SK-N-SH treated with all-trans-retinoic acid at 6 μM for 48 hours (cell line): ENCODE results near the gene SPTBN4.

Experiments
- ATAC-seq: fragments of 200-7000 bp; cut with Tn5 transposase; 3 replicates; pipeline ENCODE4 v1.9.1; 2020; ENCODE audit warnings: mild to moderate bottlenecking, moderate library complexity
- ARNTL ChIP-seq: fragments of 450-650 bp; formaldehyde crosslinking; IDR thresholded peaks from 2 replicates; pipeline ENCODE4 v1.5.0; 2020; ENCODE audit warnings: low read depth, mild to moderate bottlenecking, moderate library complexity, borderline replicate concordance
- BACH2 ChIP-seq: fragments of 250-450 bp; sonication (Bioruptor Pico); IDR thresholded peaks from 2 replicates; pipeline ENCODE4 v1.9.0; 2021; ENCODE audit warnings: mild to moderate bottlenecking, borderline replicate concordance
- CREB5 ChIP-seq: fragments of 250-450 bp; sonication (Bioruptor Pico); IDR thresholded peaks from 2 replicates; pipeline ENCODE4 v1.5.1; 2020; ENCODE audit warnings: low read depth, mild to moderate bottlenecking, moderate library complexity
- CSDC2 ChIP-seq: fragments of 250-450 bp; sonication (Bioruptor Pico); IDR thresholded peaks from 2 replicates; pipeline ENCODE4 v1.5.0; 2020; ENCODE audit warnings: mild to moderate bottlenecking, moderate library complexity
- CSRNP3 ChIP-seq: fragments of 250-450 bp; sonication (Bioruptor Pico); IDR thresholded peaks from 2 replicates; pipeline ENCODE4 v1.5.1; 2021; ENCODE audit warnings: mild to moderate bottlenecking, moderate library complexity
- ESRRG ChIP-seq: fragments of 250-450 bp; sonication (Bioruptor Pico); IDR thresholded peaks from 2 replicates; pipeline ENCODE4 v1.6.1; 2021; ENCODE audit warnings: mild to moderate bottlenecking
- GLIS3 ChIP-seq: fragments of 250-450 bp; sonication (Bioruptor Pico); IDR thresholded peaks from 2 replicates; pipeline ENCODE4 v1.5.0; 2020; ENCODE audit warnings: mild to moderate bottlenecking, moderate library complexity
- ISL1 ChIP-seq: fragments of 250-450 bp; sonication (Bioruptor Pico); IDR thresholded peaks from 2 replicates; pipeline ENCODE4 v2.1.2; 2022; ENCODE audit warnings: mild to moderate bottlenecking, moderate library complexity
- OSR1 ChIP-seq: fragments of 250-450 bp; sonication (Bioruptor Pico); IDR thresholded peaks from 2 replicates; pipeline ENCODE4 v1.8.0; 2022; ENCODE audit warnings: moderate library complexity, mild to moderate bottlenecking, inconsistent platforms
- PATZ1 ChIP-seq: fragments of 250-450 bp; sonication (Bioruptor Pico); IDR thresholded peaks from 2 replicates; pipeline ENCODE4 v1.8.0; 2020; ENCODE audit warnings: mild to moderate bottlenecking, moderate library complexity, borderline replicate concordance
- POU6F1 ChIP-seq: fragments of 250-450 bp; sonication (Bioruptor Pico); IDR thresholded peaks from 2 replicates; pipeline ENCODE4 v1.8.0; 2021; ENCODE audit warnings: low read depth, mild to moderate bottlenecking, moderate library complexity, borderline replicate concordance
- PPARA ChIP-seq: fragments of 250-450 bp; sonication (Bioruptor Pico); IDR thresholded peaks from 2 replicates; pipeline ENCODE4 v1.5.0; 2020; ENCODE audit warnings: mild to moderate bottlenecking, borderline replicate concordance
- TCF4 ChIP-seq: fragments of 250-450 bp; sonication (Bioruptor Pico); IDR thresholded peaks from 2 replicates; pipeline ENCODE4 v1.8.0; 2021; ENCODE audit warnings: mild to moderate bottlenecking, moderate library complexity, borderline replicate concordance
- TOX ChIP-seq: fragments of 250-450 bp; sonication (Bioruptor Pico); IDR thresholded peaks from 2 replicates; pipeline ENCODE4 v1.8.0; 2021; ENCODE audit warnings: mild to moderate bottlenecking, moderate library complexity, borderline replicate concordance
- TSHZ2 ChIP-seq: fragments of 250-450 bp; sonication (Bioruptor Pico); IDR thresholded peaks from 2 replicates; pipeline ENCODE4 v1.5.0; 2020; ENCODE audit warnings: mild to moderate bottlenecking, moderate library complexity
- ZC3H10 ChIP-seq: fragments of 250-450 bp; sonication (Bioruptor Pico); IDR thresholded peaks from 2 replicates; pipeline ENCODE4 v1.5.1; 2021; ENCODE audit warnings: mild to moderate bottlenecking, moderate library complexity
- ZFP3 ChIP-seq: fragments of 250-450 bp; sonication (Bioruptor Pico); IDR thresholded peaks from 2 replicates; pipeline ENCODE4 v1.5.0; 2020; ENCODE audit warnings: mild to moderate bottlenecking, moderate library complexity
- ZFP30 ChIP-seq: fragments of 450-650 bp; formaldehyde crosslinking; IDR thresholded peaks from 2 replicates; pipeline ENCODE4 v1.5.0; 2022; ENCODE audit warnings: mild to moderate bottlenecking, moderate library complexity
- ZNF565 ChIP-seq: fragments of 450-650 bp; formaldehyde crosslinking; conservative IDR thresholded peaks from 2 replicates; pipeline ENCODE4 v1.5.0; 2020; ENCODE audit warnings: low read depth, mild to moderate bottlenecking, moderate library complexity
- ZNF70 ChIP-seq: fragments of 450-650 bp; formaldehyde crosslinking; IDR thresholded peaks from 2 replicates; pipeline ENCODE4 v1.5.0; 2020; ENCODE audit warnings: mild to moderate bottlenecking, moderate library complexity
- ZNF8 ChIP-seq: fragments of 450-650 bp; formaldehyde crosslinking; IDR thresholded peaks from 2 replicates; pipeline ENCODE4 v1.5.0; 2020; ENCODE audit warnings: mild to moderate bottlenecking, moderate library complexity

Gene SPTBN4

GRCh38 chr19:40506099-40506498 lies 39.3 kb downstream of the SPTBN4 start:
- TF ChIP-seq OSR1 (CRISPR knock-in tag) (no peak), TSHZ2 (CRISPR knock-in tag) (no peak), ZNF565 (CRISPR knock-in tag) (no peak), CSDC2 (CRISPR knock-in tag) (no peak)
- no peak; the same call in 2 of the 3 replicates for ATAC-seq

GRCh38 chr19:40507892-40508291 lies 41.1 kb downstream of the SPTBN4 start:
- no peak for ATAC-seq
- no peak for TF ChIP-seq ZC3H10 (CRISPR knock-in tag)
- TF ChIP-seq POU6F1 (CRISPR knock-in tag): no peak
- no peak for TF ChIP-seq BACH2 (CRISPR knock-in tag)
- TF ChIP-seq PATZ1 (CRISPR knock-in tag): no peak
- TF ChIP-seq ARNTL (CRISPR knock-in tag): no peak
- TF ChIP-seq ESRRG (CRISPR knock-in tag): no peak
- TF ChIP-seq CSDC2 (CRISPR knock-in tag): no peak
- no peak for TF ChIP-seq TCF4 (CRISPR knock-in tag)
- TF ChIP-seq ZFP3: no peak
- no peak for TF ChIP-seq ISL1 (CRISPR knock-in tag)
- no peak for TF ChIP-seq ZFP30 (CRISPR knock-in tag)
- TF ChIP-seq GLIS3 (CRISPR knock-in tag): no peak
- no peak for TF ChIP-seq TOX
- no peak for TF ChIP-seq ZNF70 (CRISPR knock-in tag)
- TF ChIP-seq CREB5 (CRISPR knock-in tag): no peak
- no peak for TF ChIP-seq CSRNP3 (CRISPR knock-in tag)

- no peak for ATAC-seq
- no peak for TF ChIP-seq OSR1 (CRISPR knock-in tag)
- no peak for TF ChIP-seq TSHZ2 (CRISPR knock-in tag)
- no peak for TF ChIP-seq ZFP30 (CRISPR knock-in tag)
- TF ChIP-seq GLIS3 (CRISPR knock-in tag): no peak
- no peak for TF ChIP-seq ZNF8
- no peak for TF ChIP-seq ISL1 (CRISPR knock-in tag)
- no peak for TF ChIP-seq PATZ1 (CRISPR knock-in tag)
- TF ChIP-seq ARNTL (CRISPR knock-in tag): no peak
- no peak for TF ChIP-seq PPARA
- TF ChIP-seq TOX: no peak
- no peak for TF ChIP-seq CSRNP3 (CRISPR knock-in tag)
Observed at GRCh38 chr19:40508739-40509260, 42.0 kb downstream of the SPTBN4 start.
